Motor neuron (in vitro differentiated cells): Measurements from ENCODE around the gene RPS6KA4. TPM values are rescaled to one million over a fixed set of nuclear protein-coding genes. Genes with fewer than 3 reads are reported as not detected.
"Not testable (repeated sequence)": the region's sequence is repeated elsewhere in the genome, so short reads cannot be mapped to it uniquely, and the experiment has no call there.

ENCODE experiments used
- ATAC-seq, 8 experiments: fragments of 200-7000 bp; cut with Tn5 transposase; replicated peaks in 6 of 8; 2 replicates each; pipeline ENCODE4 v1.8.0; 2021; ENCODE audit warnings: mild to moderate bottlenecking in 8 of 8, moderate library complexity in 8 of 8
- H3K27ac ChIP-seq, 2 donors: fragments of 250-450 bp; sonication (Bioruptor Pico); 2 replicates each; pipeline ENCODE4 v1.9.0; 2021; ENCODE audit warnings: antibody characterized with exemption in 2 of 2, mild to moderate bottlenecking in 2 of 2, moderate library complexity in 1 of 2
- H3K4me1 ChIP-seq, 2 donors: fragments of 250-450 bp; sonication (Bioruptor Pico); replicated peaks in 1 of 2; 2 replicates each; pipeline ENCODE4 v1.6.1; 2021; ENCODE audit warnings: antibody characterized with exemption in 2 of 2, mild to moderate bottlenecking in 2 of 2, moderate library complexity in 1 of 2
- H3K4me3 ChIP-seq, 5 donors: fragments of 250-450 bp; sonication (Bioruptor Pico); 2 replicates each; pipeline ENCODE4 v1.9.0; 2021; ENCODE audit warnings: antibody characterized with exemption in 5 of 5, mild to moderate bottlenecking in 5 of 5, moderate library complexity in 4 of 5
- WGBS, 10 experiments: fragments of 450-650 bp; shearing (Covaris generic); methylation state at CpG; one replicate each; pipeline ENCODE4 v1.0.0; 2022; 5-methylcytosine and 5-hydroxymethylcytosine counted together
- in situ Hi-C, 9 experiments: fragments of 400-800 bp; cut with MboI; loops; one replicate each; pipeline ENCODE4 v1.15.0; 2021; ENCODE audit warnings: low sequenced_read_pairs in 9 of 9, low pct_unique_long_range_greater_than_20kb in 2 of 9; ENCODE audit not compliant: unreplicated experiment in 9 of 9
- total RNA-seq, 8 experiments: library from RNA; unstranded; fragments of 300-600 nt; gene quantifications; 2 replicates each; pipeline versions ENCODE4 v1.2.3 to v1.2.4, GENCODE V29; 2022

RPS6KA4 gene
- total RNA-seq, 8 experiments from 2014 or later, result 5.0 to 48.1 (median 12.3) TPM

DNA sequence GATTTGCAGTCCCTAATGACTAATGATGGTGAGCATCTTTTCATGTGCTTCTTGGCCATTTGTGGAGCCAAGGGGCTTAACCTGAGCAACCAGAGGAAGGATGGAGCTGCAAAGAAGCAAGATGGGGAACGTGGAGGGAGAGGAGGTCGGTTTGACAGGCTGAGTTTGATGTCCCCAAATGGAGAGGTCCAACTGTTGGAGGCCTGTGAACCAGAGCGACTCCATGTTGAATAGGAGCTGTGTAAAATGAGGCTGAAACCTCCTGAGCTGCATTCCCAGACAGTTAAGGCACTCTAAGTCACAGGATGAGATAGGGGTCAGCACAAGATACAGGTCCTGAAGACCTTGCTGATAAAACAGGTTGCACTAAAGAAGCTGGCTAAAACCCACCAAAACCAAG is 54.5 kb downstream of the RPS6KA4 start:
- H3K4me3 ChIP-seq, result no peak overlapping the region
- WGBS, 10 experiments, result 0 to 100% (median 65%) methylated on average over 1 to 3 of the region's 3 CpGs; no CpG with 5 or more reads in 2 of the 10 experiments
- no peak overlapping the region for H3K27ac ChIP-seq
- H3K4me1 ChIP-seq, result peaks cover 17 to 21% of the 10 kb centered on the region in 2 donors
- in situ Hi-C loops, result no loop called here
- ATAC-seq, result no peak

DNA sequence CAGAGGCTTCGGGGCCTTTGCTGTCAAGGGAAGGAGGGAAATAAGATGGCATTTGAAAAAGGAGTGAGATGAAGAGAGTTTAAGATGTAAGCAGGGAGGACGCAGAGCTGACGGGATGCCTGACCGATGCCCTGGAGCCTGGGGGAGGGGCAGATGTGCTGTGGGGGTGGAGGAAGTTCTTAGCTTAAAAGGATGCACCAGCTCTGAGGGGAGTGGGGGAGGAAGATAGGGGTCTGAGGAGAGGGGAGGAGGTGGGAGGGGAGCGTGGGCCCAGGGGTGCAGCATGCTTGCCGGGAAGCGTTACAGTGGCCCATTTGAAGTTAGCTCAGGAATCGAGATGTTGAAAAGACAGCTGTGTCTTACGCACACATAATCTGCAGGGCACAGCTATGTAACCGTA is 56.3 kb downstream of the RPS6KA4 start:
- Histone ChIP-seq H3K4me1 (peaks cover 5% of the 10 kb centered on the region in 2 donors), H3K27ac (peak overlapping the region in 1 of 2 donors; percentile 49), H3K4me3 (no peak overlapping the region)
- 17 to 88% (median 60%) methylated on average over 1 to 3 of the region's 10 CpGs; no CpG with 5 or more reads in 5 of the 10 experiments for WGBS, 10 experiments
- in situ Hi-C loops, result no loop called here
- ATAC-seq, result peak in 2 of 8 experiments; percentile 7 to 9

DNA sequence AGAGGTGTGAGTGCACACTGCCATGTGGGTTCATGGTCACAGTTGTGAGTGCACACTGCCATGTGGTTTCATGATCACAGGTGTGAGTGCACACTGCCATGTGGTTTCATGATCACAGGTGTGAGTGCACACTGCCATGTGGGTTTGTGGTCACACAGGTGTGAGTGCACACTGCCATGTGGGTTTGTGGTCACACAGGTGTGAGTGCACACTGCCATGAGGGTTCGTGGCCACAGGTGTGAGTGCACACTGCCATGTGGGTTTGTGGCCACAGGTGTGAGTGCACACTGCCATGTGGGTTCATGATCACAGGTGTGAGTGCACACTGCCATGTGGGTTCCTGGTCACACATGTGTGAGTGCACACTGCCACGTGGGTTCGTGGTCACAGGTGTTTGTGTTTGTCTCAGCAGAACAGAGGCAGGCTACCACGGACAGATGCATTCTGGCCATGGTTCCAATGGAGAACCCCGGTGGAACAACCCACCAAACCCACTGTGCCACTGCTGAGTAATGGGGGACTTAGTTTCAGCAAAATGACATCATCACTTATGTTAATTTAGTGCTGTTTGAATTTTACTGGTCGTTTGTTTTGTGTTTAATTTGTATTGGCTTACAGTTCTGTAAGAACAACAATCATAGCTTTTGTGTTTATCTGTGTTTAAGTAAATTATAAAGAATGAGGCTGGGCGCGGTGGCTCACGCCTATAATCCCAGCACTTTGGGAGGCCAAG is 57.2 kb downstream of the RPS6KA4 start:
- 0 to 100% (median 75%) methylated on average over 1 to 6 of the region's 9 CpGs for WGBS, 10 experiments
- ATAC-seq, result no peak
- Histone ChIP-seq H3K27ac (no peak overlapping the region), H3K4me1 (peaks cover 0 to 5% of the 10 kb centered on the region in 2 donors), H3K4me3 (no peak overlapping the region)
- in situ Hi-C loops, result no loop called here

DNA sequence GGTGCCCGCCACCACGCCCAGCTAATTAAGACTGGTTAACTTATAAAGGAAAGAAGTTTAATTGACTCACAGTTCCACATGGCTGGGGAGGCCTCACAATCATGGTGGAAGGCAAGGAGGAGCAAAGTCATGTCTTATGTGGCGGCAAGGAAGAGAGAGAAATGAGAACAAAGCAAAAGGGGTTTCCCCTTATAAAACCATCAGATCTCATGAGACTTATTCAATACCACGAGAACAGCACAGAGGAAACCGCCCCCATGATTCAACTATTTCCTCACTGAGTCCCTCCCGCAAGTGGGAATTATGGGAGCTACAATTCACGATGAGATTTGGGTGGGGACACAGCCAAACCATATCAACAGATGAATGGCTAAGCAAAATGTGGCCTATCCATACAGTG is 59.3 kb downstream of the RPS6KA4 start:
- H3K4me3 ChIP-seq, in situ Hi-C loops, ATAC-seq, H3K4me1 ChIP-seq, H3K27ac ChIP-seq: not testable (repeated sequence)
- 32 to 100% (median 77%) methylated on average over 1 to 5 of the region's 7 CpGs; no CpG with 5 or more reads in 3 of the 10 experiments for WGBS, 10 experiments

DNA sequence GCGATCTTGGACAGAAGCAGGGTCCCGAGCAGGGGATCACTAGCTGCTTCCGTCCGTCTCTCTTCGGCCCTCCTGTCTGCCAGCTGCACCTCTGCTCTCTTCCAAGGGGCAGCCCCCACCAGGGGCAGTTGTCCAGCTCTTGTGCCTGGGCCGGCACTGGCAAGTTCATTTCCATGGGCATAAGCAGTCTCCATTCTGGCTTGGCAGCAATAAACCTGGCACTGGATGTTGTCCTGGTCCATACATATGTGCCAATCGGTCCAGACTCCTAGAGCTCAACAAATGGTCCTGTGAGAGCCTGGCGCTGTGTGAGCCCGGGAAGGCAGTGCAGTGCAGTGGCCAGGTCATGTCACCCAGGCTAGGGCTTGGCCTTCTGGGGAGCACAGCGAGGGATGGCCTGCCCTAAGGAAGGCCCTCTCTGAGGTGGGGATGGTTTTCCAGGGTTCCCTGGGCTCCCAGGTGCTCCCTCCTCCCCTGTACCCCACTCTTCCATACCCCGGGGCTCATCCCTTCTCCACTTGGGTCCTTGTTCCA is 60.4 kb downstream of the RPS6KA4 start:
- no peak for ATAC-seq
- H3K4me3 ChIP-seq, result no peak overlapping the region
- in situ Hi-C loops, result no loop called here
- peaks cover 0 to 5% of the 10 kb centered on the region in 2 donors for H3K4me1 ChIP-seq
- WGBS, 10 experiments, result 50 to 100% (median 90%) methylated on average over 1 to 4 of the region's 11 CpGs; no CpG with 5 or more reads in 5 of the 10 experiments
- H3K27ac ChIP-seq, result no peak overlapping the region

DNA sequence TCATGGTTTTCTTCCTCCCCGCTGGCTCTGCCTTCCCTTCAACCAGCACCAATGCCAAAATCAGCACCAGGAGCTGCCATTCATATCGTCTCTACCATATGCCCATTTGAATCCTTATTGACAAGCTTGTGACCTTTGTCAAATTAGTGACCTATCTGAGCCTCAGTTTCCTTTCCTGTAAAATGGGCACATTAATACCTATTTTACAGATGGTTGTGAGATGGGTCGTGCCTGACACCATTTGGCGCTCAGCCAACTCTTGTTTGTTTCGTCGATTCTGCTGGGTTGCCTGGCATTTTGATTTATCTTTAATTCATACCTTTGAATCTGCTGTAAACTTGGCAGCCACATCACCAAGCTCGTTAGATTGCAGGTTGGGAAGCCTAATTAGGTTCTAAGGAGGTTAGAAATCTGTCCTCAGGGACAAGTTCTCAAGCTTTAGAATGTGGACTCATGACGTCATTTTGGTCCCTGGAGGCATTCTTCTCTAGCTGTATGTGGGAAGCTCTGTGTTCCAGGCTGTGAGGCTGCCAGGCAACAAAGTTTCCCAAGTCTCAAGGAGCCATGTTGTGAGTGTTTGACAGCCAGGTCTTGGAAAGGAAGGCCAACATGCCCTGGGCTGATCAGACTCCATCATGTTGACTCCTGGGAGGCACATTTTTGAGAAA is 61.0 kb downstream of the RPS6KA4 start:
- 58 to 92% (median 72%) methylated on average over 2 to 8 of the region's 8 CpGs; no CpG with 5 or more reads in 1 of the 10 experiments for WGBS, 10 experiments
- in situ Hi-C loops, result no loop called here
- no peak overlapping the region for H3K4me3 ChIP-seq

More for the DNA sequence above, 61.0 kb downstream of the RPS6KA4 start:
- H3K4me1 ChIP-seq, result peaks cover 0 to 2% of the 10 kb centered on the region in 2 donors
- no peak overlapping the region for H3K27ac ChIP-seq
- no peak for ATAC-seq

Other genes with a start within 250 kb of the RPS6KA4 start
- gene MACROD1, start 193.0 kb upstream of the RPS6KA4 start, total RNA-seq, result 10 to 100 TPM; 10.2 to 47.7 (median 16.6) TPM
- gene STIP1, start 173.0 kb upstream of the RPS6KA4 start, total RNA-seq, result 100 to 1,000 TPM; 110 to 251 (median 163) TPM
- gene FERMT3, start 152.4 kb upstream of the RPS6KA4 start, total RNA-seq, result 1 to 10 TPM in 7 of 8 experiments, under 1 TPM in 1; 0.63 to 3.2 (median 2.2) TPM
- gene TRPT1, start 133.0 kb upstream of the RPS6KA4 start, total RNA-seq, result 10 to 100 TPM; 31.8 to 59.9 (median 35.5) TPM
- 10 to 100 TPM; 17.3 to 65.4 (median 35.4) TPM for gene NUDT22, start 132.9 kb upstream of the RPS6KA4 start, total RNA-seq
- gene DNAJC4, start 128.6 kb upstream of the RPS6KA4 start, total RNA-seq, result 10 to 100 TPM; 13.2 to 51.7 (median 26.9) TPM
- gene VEGFB, start 124.6 kb upstream of the RPS6KA4 start, total RNA-seq, result 10 to 100 TPM; 21.2 to 72.8 (median 30.3) TPM
- 100 to 1,000 TPM in 3 of 8 experiments, 10 to 100 TPM in 5; 61.8 to 156 (median 85.0) TPM for gene FKBP2, start 118.1 kb upstream of the RPS6KA4 start, total RNA-seq
- 100 to 1,000 TPM in 5 of 8 experiments, 10 to 100 TPM in 3; 81.6 to 289 (median 142) TPM for gene PPP1R14B, start 112.2 kb upstream of the RPS6KA4 start, total RNA-seq
- gene PLCB3, start 107.6 kb upstream of the RPS6KA4 start, total RNA-seq, result 10 to 100 TPM in 4 of 8 experiments, 1 to 10 TPM in 4; 5.6 to 29.5 (median 9.8) TPM
- 100 to 1,000 TPM in 1 of 8 experiments, 10 to 100 TPM in 7; 38.6 to 119 (median 65.6) TPM for gene BAD, start 74.5 kb upstream of the RPS6KA4 start, total RNA-seq
- 10 to 100 TPM; 18.9 to 37.6 (median 22.5) TPM for gene GPR137, start 73.3 kb upstream of the RPS6KA4 start, total RNA-seq
- gene KCNK4, start 67.9 kb upstream of the RPS6KA4 start, total RNA-seq, result under 1 TPM in 5 of 8 experiments, not detected in 3; 0.25 to 0.78 (median 0.61) TPM
- gene CATSPERZ, start 58.8 kb upstream of the RPS6KA4 start, total RNA-seq, result 1 to 10 TPM in 3 of 8 experiments, under 1 TPM in 2, not detected in 3; 0.76 to 1.9 (median 1.2) TPM
- gene ESRRA, start 53.6 kb upstream of the RPS6KA4 start, total RNA-seq, result 10 to 100 TPM in 7 of 8 experiments, 1 to 10 TPM in 1; 9.3 to 75.7 (median 19.1) TPM
- gene TRMT112, start 41.6 kb upstream of the RPS6KA4 start, total RNA-seq, result 100 to 1,000 TPM; 169 to 349 (median 254) TPM
- gene PRDX5, start 41.0 kb upstream of the RPS6KA4 start, total RNA-seq, result 100 to 1,000 TPM; 218 to 801 (median 352) TPM
- gene CCDC88B, start 19.0 kb upstream of the RPS6KA4 start, total RNA-seq, result 1 to 10 TPM in 7 of 8 experiments, under 1 TPM in 1; 0.90 to 8.6 (median 3.0) TPM
- 1 to 10 TPM in 1 of 8 experiments, under 1 TPM in 7; 0.18 to 1.8 (median 0.36) TPM for gene SLC22A11, start 196.8 kb downstream of the RPS6KA4 start, total RNA-seq
- under 1 TPM in 4 of 8 experiments, not detected in 4; 0.05 to 0.62 (median 0.22) TPM for gene SLC22A12, start 232.1 kb downstream of the RPS6KA4 start, total RNA-seq